T-helper 22 cell (primary cell): Measurements from ENCODE around the gene SLC12A7.
"Not testable (repeated sequence)": the region's sequence is repeated elsewhere in the genome, so short reads cannot be mapped to it uniquely, and the experiment has no call there.

Experiments used
- DNase-seq: peaks from one replicate; pipeline ENCODE4 v3.0.0-alpha.2; 2020; ENCODE audit warnings: low read depth

The SLC12A7 gene

DNA sequence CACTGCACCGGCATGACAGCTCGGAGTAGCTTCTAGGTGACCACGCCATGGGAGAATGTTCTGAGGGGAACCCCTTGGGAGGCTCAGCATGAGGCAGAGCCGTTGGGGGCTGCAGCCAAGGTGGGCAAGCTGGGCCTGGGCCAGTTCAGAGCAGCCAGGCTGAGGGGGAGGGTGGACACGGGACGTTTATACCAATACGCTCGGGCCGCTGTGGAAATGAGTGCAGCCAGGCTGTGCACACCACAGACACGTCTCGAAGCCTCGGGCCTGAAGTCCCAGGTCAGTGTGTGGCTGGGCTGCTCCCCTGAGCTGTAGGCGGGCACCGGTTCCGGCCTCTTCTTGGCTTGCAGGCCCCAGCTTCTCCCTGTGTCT is 28.9 kb upstream of the SLC12A7 start:
- DNase-seq: no peak

DNA sequence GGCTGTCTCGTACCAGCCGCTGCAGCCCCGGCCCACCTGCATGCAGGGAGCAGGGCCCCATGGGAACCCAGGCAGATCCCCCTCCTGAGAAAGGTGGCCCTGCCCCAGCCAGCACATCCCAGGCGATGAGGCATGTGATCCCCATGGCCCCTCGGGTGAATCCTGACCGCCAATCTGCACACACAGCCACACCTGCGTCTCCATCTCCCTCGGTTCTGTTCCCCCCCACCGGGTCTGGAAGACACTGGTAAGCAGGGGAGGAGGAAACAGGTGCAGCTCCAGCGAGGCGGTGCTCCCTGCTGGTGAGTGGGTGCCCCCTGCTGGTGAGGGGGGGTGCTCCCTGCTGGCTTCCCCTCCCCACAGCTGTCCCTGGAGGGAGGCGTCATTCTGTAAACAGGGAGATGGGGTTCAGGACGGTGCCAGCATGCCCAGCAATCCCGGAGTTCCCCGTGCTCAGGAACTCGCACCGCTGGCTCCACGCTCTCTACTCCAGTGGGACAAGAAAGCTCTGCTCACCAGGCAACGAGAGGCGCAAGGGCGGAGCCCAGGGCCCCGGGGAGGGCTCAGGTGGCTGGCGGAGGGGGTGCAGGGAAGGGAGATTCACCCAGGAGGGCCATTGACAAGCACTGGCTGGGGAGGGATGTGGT is 28.4 kb upstream of the SLC12A7 start:
- DNase-seq: peak; percentile 39

DNA sequence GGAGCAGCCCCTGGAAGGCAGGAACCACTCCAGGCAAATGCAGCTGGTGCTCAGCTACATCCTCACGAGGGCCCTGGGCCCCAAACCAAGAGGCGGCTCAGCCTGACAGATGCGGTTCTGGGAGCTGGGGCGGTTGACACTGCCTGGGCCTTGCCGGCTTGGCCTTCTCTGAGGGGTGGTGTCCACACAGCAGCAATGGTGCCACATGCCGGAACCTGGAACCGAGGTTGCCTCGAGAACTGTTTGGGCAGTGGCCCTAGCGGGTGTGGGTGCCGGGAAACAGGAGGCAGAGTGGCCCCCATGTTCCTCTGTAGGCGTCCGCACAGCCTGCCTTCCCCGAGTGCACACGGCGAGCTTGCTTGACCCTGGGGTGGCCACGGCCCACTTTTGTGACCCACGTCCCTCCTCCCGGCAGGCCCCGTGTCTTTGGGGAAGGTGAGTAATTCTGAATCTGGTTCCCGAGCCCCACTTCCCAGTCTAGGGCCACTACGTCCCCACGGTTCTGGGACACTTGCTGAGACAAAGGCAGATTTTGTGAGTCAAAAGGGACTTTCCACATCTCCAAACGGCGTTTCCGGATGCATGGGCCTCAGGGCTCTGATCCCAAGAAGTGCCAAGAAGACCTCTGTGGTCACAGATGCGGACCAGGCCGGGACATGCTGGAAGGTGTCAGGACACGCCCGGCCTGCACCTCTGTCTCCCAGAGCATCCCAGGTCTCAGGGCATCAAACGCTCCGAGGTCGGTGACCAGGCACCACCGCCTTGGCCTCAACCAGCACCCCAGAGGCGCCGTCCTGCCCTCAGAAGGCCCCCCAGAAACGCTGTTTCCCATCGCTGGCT is 27.7 kb upstream of the SLC12A7 start:
- no peak for DNase-seq

DNA sequence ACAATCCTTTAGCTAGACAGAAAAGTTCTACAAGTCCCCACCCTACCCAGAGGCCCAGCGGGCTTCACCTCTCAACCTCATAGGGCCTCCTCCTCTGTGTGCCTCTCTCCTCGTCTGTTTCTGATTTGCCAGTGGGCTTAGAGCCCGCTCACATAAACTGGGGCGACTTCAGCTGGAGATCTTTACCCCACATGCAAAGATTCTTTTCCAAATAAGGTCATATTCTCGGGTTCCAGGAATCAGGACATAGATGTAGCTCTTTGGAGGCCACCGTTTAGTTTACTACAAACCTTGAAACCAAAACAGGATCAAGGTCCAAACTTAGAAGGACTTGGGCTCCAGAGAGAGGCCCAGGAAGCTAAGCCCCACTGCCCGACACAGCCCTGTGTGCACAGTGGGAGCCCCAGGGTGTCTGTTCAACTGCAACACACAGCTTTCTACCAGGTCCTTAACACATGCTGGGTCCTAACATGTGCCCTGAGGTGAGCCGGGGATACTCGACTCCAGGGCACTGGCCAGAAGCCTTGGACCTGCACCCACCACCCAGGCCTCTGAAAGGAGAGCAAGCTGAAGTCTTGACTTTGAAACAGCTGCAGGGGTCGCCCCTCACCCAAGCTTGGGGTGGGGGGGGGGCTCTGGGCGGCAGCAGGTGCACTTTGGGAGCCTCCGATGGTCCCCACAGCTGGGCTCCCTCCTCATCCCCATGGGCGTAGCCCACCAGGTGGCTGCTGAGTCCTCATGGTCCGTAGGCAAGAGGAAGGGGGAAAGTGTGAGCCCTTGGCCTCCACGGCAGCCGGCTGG is 26.8 kb upstream of the SLC12A7 start:
- no peak for DNase-seq

DNA sequence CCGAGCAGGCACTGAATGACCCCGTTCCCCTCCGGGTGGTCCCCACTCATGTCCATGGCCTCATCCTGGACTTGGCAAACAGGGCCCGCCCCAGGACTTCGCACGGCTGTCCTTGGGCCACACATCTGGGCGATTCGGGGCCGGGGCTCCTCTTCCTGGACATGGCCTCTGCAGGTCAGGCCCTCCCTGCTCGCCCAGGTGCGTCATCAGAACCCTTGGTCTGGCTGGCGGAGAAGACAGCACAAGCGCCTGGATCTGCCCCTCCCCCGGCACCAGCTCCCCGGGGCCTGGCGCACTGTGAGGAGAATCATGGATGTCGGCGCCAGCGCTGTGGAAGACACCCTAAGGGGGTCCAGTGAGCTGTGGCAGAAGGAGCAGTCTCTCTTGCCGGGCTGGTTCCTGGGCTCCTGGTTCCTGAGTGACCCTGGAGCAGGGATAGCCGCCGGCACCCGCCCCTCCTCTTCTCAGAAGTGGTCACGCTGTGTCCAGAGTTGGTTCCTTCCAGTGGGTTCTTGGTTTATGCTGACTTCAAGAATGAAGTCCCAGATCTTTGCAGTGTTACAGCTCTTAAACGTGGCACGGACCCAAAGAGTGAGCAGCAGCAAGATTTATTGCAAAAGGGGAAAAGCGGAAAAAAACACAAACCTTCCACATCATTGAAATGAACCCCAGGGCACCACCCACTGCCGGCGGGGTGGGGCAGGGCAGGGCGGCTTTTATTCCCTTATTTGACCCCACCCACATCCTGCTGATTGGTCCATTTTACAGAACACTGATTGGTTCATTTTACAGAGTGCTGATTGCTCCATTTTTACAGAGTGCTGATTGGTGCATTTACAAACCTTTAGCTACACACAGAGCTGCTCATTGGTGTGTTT is 25.9 kb upstream of the SLC12A7 start:
- DNase-seq: no peak

GRCh38 chr5:1136814-1137213 is 25.0 kb upstream of the SLC12A7 start:
- no peak for DNase-seq

DNA sequence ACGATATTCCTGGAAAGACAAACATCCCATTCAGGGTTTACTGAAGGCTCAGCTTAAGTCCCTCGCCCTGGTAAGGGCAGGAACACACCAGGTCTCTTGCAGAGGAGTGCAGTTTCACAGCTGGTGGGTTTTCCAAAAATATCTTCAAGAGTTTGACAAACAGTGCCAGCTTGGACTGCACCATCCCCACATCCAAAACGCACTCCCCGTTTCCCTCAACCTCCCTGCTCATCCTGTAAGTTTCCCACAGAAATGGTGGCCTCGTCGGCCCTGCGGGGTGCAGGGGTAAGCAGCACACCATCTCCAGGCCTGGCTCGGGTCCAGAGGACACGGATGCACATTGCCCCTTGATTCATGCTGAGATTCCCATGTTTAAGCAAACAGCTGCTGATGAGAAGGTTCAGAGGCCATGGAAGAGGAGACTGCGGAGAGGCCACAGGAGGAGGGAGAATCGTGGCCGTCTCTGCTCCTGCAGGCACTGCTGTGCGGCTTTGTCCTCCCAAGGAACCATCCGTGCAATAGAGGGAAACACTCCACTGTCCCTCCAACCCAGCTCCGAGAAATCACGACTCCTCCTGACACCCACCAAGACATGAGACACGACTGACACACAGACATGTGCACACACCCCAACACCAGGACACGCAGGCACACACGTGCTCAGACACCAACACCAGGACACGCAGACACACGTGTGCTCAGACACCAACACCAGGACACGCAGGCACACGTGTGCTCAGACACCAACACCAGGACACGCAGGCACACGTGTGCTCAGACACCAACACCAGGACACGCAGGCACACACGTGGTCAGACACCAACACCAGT is 24.0 kb upstream of the SLC12A7 start:
- no peak for DNase-seq

DNA sequence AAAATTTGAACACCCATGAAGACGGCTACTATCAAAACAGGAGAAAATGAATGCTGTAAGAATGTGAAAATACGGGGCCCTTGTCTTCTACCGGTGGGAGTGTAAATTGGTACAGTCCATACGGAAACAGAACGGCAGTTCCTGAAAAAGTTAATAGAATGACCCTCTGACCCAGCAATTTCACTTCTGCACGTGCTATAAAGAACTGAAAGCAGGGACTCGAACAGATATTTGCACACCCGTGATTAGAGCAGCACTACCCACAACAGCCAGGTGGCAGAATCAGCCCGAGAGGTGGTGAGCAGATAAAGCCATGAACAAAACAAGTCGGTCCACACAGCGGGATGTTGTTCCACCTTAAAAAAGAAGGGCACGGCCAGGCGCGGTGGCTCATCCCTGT is 22.6 kb upstream of the SLC12A7 start:
- no peak for DNase-seq

DNA sequence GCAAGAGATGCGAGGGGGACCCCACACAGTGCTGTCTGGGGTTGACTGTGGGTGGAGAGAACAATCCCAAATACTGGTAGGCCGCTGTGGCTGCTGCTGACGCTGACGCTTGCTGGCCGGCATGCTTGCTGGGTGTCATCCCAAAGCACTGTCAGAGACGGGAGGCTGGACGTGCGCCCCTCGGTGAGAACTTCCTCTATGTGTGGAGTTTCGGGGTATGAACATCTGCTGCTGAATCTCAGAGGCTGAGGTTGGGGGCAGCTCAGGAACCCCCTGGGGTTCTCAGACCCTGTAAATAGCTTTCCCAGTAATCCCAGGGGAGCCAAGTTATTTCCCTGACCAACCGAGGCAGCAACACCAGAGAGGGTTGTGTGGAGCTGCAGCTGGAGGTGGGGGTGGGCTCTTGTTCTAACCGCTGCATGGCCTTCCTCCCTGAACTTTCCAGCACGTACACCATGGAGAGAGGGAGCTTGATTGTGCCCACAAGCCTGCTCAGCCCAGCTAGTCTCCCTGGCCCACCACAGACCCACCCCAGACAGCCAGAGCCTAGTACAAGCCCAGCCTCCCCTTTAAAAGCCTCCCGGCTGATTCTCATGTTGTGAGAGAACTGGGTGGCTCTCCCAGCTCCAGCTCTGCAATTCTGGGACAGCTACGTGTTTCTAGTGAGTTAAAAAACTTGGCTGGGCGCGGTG is 21.8 kb upstream of the SLC12A7 start:
- no peak for DNase-seq

GRCh38 chr5:1133108-1133507 is 21.2 kb upstream of the SLC12A7 start:
- no peak for DNase-seq

GRCh38 chr5:1132570-1132969 is 20.7 kb upstream of the SLC12A7 start:
- DNase-seq: no peak

DNA sequence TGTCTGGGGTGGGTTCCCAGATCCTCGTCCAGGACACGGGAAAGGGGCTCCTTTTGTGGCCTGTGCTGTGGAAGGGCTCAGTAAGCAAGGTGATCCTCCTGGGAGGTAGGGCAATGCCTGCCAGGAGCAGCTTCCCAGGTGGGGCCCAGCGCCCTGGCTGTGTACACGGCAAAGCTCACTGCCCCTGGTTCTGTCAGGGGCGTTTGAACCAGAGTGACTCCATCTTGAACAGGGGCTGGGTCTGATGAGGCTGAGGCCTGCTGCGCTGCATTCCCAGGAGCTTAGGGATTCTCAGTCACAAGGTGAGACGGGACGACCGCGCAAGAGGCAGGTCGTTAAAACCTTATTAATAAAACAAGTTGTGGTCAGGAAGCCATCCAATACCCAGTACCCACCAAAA is 19.9 kb upstream of the SLC12A7 start:
- DNase-seq: no peak

- DNase-seq: no peak
Observed at GRCh38 chr5:1131191-1131621, 19.3 kb upstream of the SLC12A7 start.

GRCh38 chr5:1130218-1130946 is 18.5 kb upstream of the SLC12A7 start:
- no peak for DNase-seq

GRCh38 chr5:1129711-1130055 is 17.8 kb upstream of the SLC12A7 start:
- DNase-seq: no peak

- no peak for DNase-seq
Observed at GRCh38 chr5:1128977-1129710, 17.3 kb upstream of the SLC12A7 start.

- DNase-seq: no peak
Observed at GRCh38 chr5:1127959-1128785, 16.3 kb upstream of the SLC12A7 start.

DNA sequence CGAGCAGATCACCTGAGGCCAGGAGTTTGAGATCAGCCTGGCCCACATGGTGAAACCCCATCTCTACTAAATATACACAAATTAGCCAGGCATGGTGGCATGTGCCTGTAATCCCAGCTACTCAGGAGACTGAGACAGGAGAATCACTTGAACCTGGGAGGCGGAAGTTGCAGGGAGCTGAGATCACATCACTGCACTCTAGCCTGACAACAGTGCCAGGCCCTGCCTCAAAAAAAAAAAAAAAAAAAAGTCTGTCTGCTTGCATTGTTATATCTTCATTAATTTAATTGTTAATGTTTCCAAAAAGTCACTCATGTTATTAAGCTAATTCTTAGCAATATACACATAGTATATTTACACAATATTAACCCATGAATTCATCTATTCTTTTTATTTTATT is 13.8 kb upstream of the SLC12A7 start:
- not testable (repeated sequence) for DNase-seq
